ENCODE data around the gene SRD5A1.

Gene SRD5A1

DNA sequence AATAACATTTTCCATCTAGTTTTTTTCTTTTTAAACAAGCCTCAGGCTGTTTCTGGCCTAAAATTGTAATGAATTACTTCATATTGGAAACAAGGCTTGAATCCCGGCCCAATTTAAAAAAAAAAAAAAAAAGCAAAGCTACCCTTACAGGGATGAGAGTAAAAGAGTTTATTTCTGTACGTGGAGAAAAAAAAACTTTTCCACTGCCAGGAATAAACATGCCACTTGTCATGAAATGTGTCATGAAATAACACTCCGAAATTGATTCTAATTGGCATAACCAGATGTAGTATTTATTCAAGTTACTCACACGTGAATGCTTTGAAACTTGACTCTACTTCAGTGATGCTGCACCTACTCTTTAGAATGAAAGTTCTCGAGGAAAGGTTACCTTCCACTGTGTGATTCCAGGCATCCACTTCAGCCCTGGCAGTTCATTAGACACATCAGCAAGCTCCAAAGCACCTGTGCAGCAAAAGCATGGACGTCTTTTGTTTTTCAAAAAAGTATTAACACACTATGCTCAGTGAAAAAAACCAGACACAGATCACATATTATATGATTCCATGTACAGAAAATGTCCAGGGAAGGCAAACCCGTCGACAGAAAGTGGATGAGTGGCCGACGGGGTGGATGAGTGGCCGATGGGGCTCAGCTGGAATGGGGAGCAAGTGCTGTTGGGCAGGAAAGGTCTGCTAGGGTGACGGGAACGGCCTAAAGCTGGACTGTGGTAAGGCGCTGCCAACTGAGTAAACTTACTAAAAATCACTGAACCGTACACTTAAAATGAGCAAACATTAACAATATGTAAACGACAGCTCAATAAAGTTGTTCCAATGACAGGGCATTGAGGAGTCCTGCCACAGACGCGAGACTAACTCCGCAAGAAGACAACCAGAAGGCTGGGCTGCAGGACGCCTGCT lies 21.6 kb upstream of the SRD5A1 start:
- TF ChIP-seq, protein P1, sequence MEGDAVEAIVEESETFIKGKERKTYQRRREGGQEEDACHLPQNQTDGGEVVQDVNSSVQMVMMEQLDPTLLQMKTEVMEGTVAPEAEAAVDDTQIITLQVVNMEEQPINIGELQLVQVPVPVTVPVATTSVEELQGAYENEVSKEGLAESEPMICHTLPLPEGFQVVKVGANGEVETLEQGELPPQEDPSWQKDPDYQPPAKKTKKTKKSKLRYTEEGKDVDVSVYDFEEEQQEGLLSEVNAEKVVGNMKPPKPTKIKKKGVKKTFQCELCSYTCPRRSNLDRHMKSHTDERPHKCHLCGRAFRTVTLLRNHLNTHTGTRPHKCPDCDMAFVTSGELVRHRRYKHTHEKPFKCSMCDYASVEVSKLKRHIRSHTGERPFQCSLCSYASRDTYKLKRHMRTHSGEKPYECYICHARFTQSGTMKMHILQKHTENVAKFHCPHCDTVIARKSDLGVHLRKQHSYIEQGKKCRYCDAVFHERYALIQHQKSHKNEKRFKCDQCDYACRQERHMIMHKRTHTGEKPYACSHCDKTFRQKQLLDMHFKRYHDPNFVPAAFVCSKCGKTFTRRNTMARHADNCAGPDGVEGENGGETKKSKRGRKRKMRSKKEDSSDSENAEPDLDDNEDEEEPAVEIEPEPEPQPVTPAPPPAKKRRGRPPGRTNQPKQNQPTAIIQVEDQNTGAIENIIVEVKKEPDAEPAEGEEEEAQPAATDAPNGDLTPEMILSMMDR (IDR thresholded peaks at IDR 0.05; ENCODE audit: insufficient read depth, low read depth, low read length, missing control alignments), result no peak
- DNase-seq (ENCODE audit: low read depth), result no peak

DNA sequence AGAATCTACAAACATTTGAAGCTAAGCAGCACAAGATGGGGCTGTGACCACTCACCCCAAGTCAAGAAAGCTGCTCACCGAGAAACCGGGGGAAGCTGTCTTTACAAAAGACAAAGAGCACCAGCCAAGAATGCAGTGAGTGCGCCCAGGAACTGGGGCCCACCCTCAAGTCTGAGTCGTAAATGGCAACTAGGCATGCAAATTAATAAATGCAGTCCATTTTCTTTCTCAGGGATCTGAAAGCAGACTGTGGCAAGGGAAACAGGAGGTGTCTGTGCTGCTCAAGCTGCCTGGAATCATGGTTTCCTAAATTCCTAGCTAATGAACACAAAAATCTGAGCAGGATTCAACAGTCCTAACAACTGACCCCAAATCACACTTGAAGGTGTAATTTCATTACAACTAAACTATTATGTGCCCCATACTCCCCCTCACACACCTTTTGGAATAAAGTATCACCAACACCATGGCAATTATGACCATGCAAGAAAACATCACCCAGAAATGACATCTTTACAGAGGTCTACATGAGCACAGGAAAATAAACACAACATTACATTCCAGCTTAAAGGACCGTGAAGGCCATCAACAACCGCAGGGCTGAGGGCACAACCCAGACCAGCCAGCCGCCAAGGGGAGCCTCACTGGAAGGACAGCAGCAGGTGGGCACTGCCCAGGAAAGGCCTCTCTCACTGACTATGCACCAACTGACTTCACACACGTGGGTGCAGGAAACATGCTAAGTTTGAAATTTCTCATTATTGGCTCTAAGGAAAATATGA lies 18.0 kb upstream of the SRD5A1 start:
- no peak for DNase-seq (ENCODE audit: low read depth)
- TF ChIP-seq, protein P1 (IDR thresholded peaks at IDR 0.05; ENCODE audit: insufficient read depth, low read depth, low read length, missing control alignments), result no peak
- no peak overlapping the region for H3K4me3 ChIP-seq (ENCODE audit: low read depth, low read length)

More for the DNA sequence above, 21.6 kb upstream of the SRD5A1 start:
- no peak overlapping the region for H3K4me3 ChIP-seq (ENCODE audit: low read depth, low read length)

DNA sequence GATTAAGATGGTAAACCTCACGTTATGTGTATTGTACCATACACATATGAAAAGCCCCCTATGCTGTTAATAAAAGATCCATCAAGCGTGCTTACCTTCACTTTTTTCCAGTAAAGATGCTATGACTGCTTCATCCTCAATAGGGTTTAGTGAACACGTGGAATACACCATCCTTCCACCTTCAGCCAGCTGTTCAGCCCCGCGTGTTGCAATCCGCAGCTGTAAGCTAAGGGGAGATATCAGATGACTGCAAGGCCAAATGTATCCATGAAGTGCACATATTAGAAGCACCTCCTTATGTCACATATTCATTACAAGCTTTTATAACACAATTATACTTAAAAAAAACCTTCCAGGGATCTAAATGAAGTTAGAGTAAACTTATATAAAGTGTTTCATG lies 16.6 kb upstream of the SRD5A1 start:
- no peak overlapping the region for H3K4me3 ChIP-seq (ENCODE audit: low read depth, low read length)
- TF ChIP-seq, protein P1 (IDR thresholded peaks at IDR 0.05; ENCODE audit: insufficient read depth, low read depth, low read length, missing control alignments), result no peak
- DNase-seq (ENCODE audit: low read depth), result no peak

DNA sequence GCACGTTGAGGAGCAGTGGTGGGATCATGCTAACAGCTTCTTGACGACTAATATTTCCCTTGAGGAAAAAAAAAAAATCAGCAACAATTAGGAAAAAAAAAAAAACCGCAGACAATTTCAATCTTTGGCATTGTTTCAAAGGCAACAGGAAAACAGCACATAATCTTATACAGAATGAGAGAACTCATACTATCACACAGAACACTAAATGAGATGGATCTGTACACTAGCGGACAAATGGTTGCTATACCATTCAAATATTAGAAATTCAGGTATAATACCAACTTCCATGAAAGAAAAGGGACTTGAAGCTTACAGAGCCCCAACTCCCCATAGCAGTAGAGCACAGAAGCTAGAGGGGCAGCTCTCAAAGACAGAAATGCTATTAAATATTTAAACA lies 10.0 kb upstream of the SRD5A1 start:
- DNase-seq (ENCODE audit: low read depth), result no peak
- TF ChIP-seq, protein P1 (IDR thresholded peaks at IDR 0.05; ENCODE audit: insufficient read depth, low read depth, low read length, missing control alignments), result no peak
- H3K4me3 ChIP-seq (ENCODE audit: low read depth, low read length), result no peak overlapping the region

DNA sequence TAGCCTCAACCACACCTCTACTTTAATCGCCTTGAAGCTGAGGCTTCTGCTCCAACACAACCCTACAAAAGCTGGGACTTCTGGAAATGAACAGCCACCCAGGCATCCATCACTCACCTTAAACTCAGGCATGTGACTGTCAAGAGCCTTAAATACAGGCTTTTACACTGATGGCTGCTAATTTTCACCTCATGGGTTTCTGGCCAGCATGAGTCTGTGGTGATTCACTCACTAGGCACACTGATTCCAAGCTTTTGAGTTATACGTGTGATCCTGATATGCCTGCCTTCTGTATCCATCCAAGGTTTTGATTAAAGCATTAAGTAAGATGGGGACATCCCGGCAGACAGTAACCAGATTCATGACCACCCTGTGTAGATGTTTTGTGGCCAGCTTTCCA lies 9.3 kb upstream of the SRD5A1 start:
- TF ChIP-seq, protein P1 (IDR thresholded peaks at IDR 0.05; ENCODE audit: insufficient read depth, low read depth, low read length, missing control alignments), result no peak
- no peak overlapping the region for H3K4me3 ChIP-seq (ENCODE audit: low read depth, low read length)
- no peak for DNase-seq (ENCODE audit: low read depth)

DNA sequence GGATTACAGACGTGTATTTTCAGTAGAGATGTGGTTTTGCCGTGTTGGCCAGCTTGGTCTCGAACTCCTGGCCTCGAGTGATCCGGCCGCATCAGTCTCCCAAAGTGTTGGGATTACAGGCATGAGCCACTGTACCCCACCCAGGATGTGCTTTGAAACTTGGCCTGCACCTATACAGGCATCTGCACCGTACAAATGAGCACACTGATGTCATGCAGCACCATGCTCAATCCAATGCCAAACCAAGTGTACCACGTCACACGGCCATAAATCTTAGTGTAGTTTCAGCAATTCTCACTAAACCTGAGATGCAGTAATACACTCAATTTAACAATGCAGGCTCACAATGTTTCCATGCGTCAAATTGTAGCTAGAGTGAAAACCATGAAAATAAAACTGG lies 6.7 kb upstream of the SRD5A1 start:
- H3K4me3 ChIP-seq (ENCODE audit: low read depth, low read length), result no peak overlapping the region
- TF ChIP-seq, protein P1 (IDR thresholded peaks at IDR 0.05; ENCODE audit: insufficient read depth, low read depth, low read length, missing control alignments), result no peak
- DNase-seq (ENCODE audit: low read depth), result no peak
